Measurements from ENCODE around the gene METTL9. TPM values are rescaled to one million over a fixed set of nuclear protein-coding genes. Genes with fewer than 3 reads are reported as not detected.

Gene METTL9
- total and polyA plus RNA-seq, 2 experiments from 2014 or later, result 72.5 to 152 TPM

DNA sequence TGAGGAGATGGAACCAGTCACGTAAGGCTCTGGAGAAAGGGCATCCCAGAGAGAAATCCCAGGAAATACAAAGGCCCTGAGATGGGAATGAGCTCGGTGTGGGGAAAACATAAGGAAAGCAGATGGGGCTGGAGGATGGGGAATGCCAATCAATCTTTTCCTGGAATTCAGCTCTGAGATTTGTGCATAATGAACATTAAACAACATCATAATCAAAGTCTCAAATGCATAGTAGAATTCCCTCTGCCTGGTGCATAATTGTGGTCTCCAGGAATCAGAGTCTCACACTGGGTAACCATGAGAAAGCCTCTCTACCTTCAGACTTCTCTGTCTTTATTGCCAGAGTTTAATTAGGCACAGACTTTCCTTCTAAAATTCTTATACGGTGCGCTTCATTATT is 95.2 kb downstream of the METTL9 start:
- H4K20me1 ChIP-seq (replicated peaks; ENCODE audit: insufficient read depth), result no peaks in the 10 kb centered on the region
- peaks cover 2% of the 10 kb centered on the region for H3K27me3 Mint-ChIP-seq (ENCODE audit: insufficient read depth, low read depth, poor library complexity)
- no peak overlapping the region for H3K27ac Mint-ChIP-seq
- no peak overlapping the region for H3K4me3 ChIP-seq
- no peaks in the 10 kb centered on the region for H3K36me3 Mint-ChIP-seq (ENCODE audit: low read depth)
- H3K27ac ChIP-seq (ENCODE audit: low read depth), result no peak overlapping the region
- TF ChIP-seq STAT1 (IDR thresholded peaks at IDR 0.05; ENCODE audit: unreplicated experiment) (no peak), POLR2AphosphoS5 (IDR thresholded peaks at IDR 0.05; ENCODE audit: low read depth) (no peak), EZH2phosphoT487 (IDR thresholded peaks at IDR 0.05; ENCODE audit: unreplicated experiment) (no peak)
- TF ChIP-seq, protein P1, sequence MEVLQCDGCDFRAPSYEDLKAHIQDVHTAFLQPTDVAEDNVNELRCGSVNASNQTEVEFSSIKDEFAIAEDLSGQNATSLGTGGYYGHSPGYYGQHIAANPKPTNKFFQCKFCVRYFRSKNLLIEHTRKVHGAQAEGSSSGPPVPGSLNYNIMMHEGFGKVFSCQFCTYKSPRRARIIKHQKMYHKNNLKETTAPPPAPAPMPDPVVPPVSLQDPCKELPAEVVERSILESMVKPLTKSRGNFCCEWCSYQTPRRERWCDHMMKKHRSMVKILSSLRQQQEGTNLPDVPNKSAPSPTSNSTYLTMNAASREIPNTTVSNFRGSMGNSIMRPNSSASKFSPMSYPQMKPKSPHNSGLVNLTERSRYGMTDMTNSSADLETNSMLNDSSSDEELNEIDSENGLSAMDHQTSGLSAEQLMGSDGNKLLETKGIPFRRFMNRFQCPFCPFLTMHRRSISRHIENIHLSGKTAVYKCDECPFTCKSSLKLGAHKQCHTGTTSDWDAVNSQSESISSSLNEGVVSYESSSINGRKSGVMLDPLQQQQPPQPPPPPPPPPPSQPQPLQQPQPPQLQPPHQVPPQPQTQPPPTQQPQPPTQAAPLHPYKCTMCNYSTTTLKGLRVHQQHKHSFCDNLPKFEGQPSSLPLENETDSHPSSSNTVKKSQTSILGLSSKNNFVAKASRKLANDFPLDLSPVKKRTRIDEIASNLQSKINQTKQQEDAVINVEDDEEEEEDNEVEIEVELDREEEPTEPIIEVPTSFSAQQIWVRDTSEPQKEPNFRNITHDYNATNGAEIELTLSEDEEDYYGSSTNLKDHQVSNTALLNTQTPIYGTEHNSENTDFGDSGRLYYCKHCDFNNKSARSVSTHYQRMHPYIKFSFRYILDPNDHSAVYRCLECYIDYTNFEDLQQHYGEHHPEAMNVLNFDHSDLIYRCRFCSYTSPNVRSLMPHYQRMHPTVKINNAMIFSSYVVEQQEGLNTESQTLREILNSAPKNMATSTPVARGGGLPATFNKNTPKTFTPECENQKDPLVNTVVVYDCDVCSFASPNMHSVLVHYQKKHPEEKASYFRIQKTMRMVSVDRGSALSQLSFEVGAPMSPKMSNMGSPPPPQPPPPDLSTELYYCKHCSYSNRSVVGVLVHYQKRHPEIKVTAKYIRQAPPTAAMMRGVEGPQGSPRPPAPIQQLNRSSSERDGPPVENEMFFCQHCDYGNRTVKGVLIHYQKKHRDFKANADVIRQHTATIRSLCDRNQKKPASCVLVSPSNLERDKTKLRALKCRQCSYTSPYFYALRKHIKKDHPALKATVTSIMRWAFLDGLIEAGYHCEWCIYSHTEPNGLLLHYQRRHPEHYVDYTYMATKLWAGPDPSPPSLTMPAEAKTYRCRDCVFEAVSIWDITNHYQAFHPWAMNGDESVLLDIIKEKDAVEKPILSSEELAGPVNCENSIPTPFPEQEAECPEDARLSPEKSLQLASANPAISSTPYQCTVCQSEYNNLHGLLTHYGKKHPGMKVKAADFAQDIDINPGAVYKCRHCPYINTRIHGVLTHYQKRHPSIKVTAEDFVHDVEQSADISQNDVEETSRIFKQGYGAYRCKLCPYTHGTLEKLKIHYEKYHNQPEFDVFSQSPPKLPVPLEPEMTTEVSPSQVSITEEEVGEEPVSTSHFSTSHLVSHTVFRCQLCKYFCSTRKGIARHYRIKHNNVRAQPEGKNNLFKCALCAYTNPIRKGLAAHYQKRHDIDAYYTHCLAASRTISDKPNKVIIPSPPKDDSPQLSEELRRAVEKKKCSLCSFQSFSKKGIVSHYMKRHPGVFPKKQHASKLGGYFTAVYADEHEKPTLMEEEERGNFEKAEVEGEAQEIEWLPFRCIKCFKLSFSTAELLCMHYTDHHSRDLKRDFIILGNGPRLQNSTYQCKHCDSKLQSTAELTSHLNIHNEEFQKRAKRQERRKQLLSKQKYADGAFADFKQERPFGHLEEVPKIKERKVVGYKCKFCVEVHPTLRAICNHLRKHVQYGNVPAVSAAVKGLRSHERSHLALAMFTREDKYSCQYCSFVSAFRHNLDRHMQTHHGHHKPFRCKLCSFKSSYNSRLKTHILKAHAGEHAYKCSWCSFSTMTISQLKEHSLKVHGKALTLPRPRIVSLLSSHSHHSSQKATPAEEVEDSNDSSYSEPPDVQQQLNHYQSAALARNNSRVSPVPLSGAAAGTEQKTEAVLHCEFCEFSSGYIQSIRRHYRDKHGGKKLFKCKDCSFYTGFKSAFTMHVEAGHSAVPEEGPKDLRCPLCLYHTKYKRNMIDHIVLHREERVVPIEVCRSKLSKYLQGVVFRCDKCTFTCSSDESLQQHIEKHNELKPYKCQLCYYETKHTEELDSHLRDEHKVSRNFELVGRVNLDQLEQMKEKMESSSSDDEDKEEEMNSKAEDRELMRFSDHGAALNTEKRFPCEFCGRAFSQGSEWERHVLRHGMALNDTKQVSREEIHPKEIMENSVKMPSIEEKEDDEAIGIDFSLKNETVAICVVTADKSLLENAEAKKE (CRISPR knock-in tag; IDR thresholded peaks at IDR 0.05), result no peak
- no peak overlapping the region for H3K4me3 Mint-ChIP-seq
- no peaks in the 10 kb centered on the region for H3K9me2 ChIP-seq (ENCODE audit: insufficient read depth)
- ATAC-seq (no peak), DNase-seq (ENCODE audit: low spot score) (no peak)
- H3K79me2 ChIP-seq (replicated peaks; ENCODE audit: insufficient read depth), result no peaks in the 10 kb centered on the region
- no peaks in the 10 kb centered on the region for H3K27me3 ChIP-seq (ENCODE audit: insufficient read depth)
- no peaks in the 10 kb centered on the region for H3K36me3 ChIP-seq (ENCODE audit: insufficient read depth)
- H3F3A ChIP-seq (replicated peaks; ENCODE audit: low read depth), result no peaks in the 10 kb centered on the region
- H3K9me3 Mint-ChIP-seq, result no peaks in the 10 kb centered on the region
- no peak overlapping the region for H2AFZ ChIP-seq
- no peaks in the 10 kb centered on the region for H3K4me1 Mint-ChIP-seq
- H3K4me2 ChIP-seq, result no peak overlapping the region
- H3K4me1 ChIP-seq (ENCODE audit: insufficient read depth), result no peaks in the 10 kb centered on the region

DNA sequence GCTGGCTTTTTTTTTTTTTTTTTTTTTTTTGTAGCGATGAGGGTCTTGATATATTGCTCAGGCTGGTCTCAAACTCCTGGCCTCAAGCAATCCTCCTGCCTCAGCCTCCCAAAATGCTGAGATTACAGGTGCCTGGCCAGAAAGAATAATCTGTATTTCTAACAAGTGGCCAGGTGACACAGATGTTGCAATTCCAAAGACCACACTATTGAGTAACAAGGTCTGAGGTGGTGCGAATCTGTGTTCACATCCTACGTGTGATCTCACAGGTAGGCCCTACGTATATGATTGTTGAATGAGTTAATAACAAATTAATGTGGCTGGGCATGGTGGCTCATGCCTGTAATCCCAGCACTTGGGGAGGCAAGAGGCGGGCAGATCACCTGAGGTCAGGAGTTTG is 97.7 kb downstream of the METTL9 start:
- H3K27ac ChIP-seq (ENCODE audit: low read depth), result no peak overlapping the region
- peaks cover 2% of the 10 kb centered on the region for H3K27me3 Mint-ChIP-seq (ENCODE audit: insufficient read depth, low read depth, poor library complexity)
- no peaks in the 10 kb centered on the region for H3K9me2 ChIP-seq (ENCODE audit: insufficient read depth)
- no peak overlapping the region for H3K27ac Mint-ChIP-seq
- H2AFZ ChIP-seq, result no peak overlapping the region
- H4K20me1 ChIP-seq (replicated peaks; ENCODE audit: insufficient read depth), result no peaks in the 10 kb centered on the region
- no peaks in the 10 kb centered on the region for H3K36me3 ChIP-seq (ENCODE audit: insufficient read depth)
- H3K4me3 Mint-ChIP-seq, result no peak overlapping the region
- H3K27me3 ChIP-seq (ENCODE audit: insufficient read depth), result no peaks in the 10 kb centered on the region
- no peaks in the 10 kb centered on the region for H3F3A ChIP-seq (replicated peaks; ENCODE audit: low read depth)
- H3K4me3 ChIP-seq, result no peak overlapping the region
- DNase-seq (ENCODE audit: low spot score), result no peak
- no peaks in the 10 kb centered on the region for H3K79me2 ChIP-seq (replicated peaks; ENCODE audit: insufficient read depth)
- no peak overlapping the region for H3K4me2 ChIP-seq
- peaks cover 3% of the 10 kb centered on the region; the same call in 1 of the 3 replicates for H3K4me1 Mint-ChIP-seq
- 0 out of 3 replicates have a peak, but pooled peaks cover under 1% of the 10 kb centered on the region for H3K9me3 Mint-ChIP-seq
- no peaks in the 10 kb centered on the region for H3K36me3 Mint-ChIP-seq (ENCODE audit: low read depth)
- no peaks in the 10 kb centered on the region for H3K4me1 ChIP-seq (ENCODE audit: insufficient read depth)
- no peak for ATAC-seq
- TF ChIP-seq, protein P2, sequence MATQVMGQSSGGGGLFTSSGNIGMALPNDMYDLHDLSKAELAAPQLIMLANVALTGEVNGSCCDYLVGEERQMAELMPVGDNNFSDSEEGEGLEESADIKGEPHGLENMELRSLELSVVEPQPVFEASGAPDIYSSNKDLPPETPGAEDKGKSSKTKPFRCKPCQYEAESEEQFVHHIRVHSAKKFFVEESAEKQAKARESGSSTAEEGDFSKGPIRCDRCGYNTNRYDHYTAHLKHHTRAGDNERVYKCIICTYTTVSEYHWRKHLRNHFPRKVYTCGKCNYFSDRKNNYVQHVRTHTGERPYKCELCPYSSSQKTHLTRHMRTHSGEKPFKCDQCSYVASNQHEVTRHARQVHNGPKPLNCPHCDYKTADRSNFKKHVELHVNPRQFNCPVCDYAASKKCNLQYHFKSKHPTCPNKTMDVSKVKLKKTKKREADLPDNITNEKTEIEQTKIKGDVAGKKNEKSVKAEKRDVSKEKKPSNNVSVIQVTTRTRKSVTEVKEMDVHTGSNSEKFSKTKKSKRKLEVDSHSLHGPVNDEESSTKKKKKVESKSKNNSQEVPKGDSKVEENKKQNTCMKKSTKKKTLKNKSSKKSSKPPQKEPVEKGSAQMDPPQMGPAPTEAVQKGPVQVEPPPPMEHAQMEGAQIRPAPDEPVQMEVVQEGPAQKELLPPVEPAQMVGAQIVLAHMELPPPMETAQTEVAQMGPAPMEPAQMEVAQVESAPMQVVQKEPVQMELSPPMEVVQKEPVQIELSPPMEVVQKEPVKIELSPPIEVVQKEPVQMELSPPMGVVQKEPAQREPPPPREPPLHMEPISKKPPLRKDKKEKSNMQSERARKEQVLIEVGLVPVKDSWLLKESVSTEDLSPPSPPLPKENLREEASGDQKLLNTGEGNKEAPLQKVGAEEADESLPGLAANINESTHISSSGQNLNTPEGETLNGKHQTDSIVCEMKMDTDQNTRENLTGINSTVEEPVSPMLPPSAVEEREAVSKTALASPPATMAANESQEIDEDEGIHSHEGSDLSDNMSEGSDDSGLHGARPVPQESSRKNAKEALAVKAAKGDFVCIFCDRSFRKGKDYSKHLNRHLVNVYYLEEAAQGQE (IDR thresholded peaks at IDR 0.05; ENCODE audit: unreplicated experiment), result no peak
- no peak for TF ChIP-seq EZH2phosphoT487 (IDR thresholded peaks at IDR 0.05; ENCODE audit: unreplicated experiment)

Data from GM23338 (cell line).